GM23338 (cell line): ENCODE data around the gene ZNF516. TPM values are rescaled to one million over a fixed set of nuclear protein-coding genes. Genes with fewer than 3 reads are reported as not detected.

Source experiments
- ATAC-seq: fragments of 200-7000 bp; cut with Tn5 transposase; 3 replicates; pipeline ENCODE4 v1.9.1; 2020
- DNase-seq: peaks from one replicate; pipeline ENCODE4 v3.0.0-alpha.2; 2015; ENCODE audit warnings: low spot score
- H2AFZ ChIP-seq: fragments of 200-600 bp; sonication (generic); 2 replicates; pipeline ENCODE4 v1.8.0; 2016; ENCODE audit warnings: antibody characterized with exemption, mild to moderate bottlenecking, moderate library complexity
- H3F3A ChIP-seq: fragments of 200-600 bp; sonication (generic); replicated peaks from 2 replicates; pipeline ENCODE4 v1.8.0; 2017; ENCODE audit warnings: antibody characterized with exemption, mixed run types, low read depth
- H3K27ac ChIP-seq: fragments of 200-600 bp; sonication (generic); 2 replicates; pipeline ENCODE4 v1.6.1; 2016; ENCODE audit warnings: low read depth
- H3K27me3 ChIP-seq: fragments of 200-600 bp; sonication (generic); 2 replicates; pipeline ENCODE4 v1.8.0; 2016; ENCODE audit warnings: mild to moderate bottlenecking, mixed run types, moderate library complexity; ENCODE audit not compliant: insufficient read depth
- H3K36me3 ChIP-seq: fragments of 200-600 bp; sonication (generic); 2 replicates; pipeline ENCODE4 v1.8.0; 2016; ENCODE audit warnings: mild to moderate bottlenecking; ENCODE audit not compliant: insufficient read depth
- H3K4me1 ChIP-seq: fragments of 200-600 bp; sonication (generic); 2 replicates; pipeline ENCODE4 v1.8.0; 2016; ENCODE audit warnings: mild to moderate bottlenecking, moderate library complexity; ENCODE audit not compliant: insufficient read depth
- H3K4me2 ChIP-seq: fragments of 200-600 bp; sonication (generic); 2 replicates; pipeline ENCODE4 v1.7.1; 2017; ENCODE audit warnings: mixed run types
- H3K4me3 ChIP-seq: fragments of 200-600 bp; sonication (generic); 2 replicates; pipeline ENCODE4 v1.6.1; 2016; ENCODE audit warnings: mixed run types
- H3K79me2 ChIP-seq: fragments of 200-600 bp; sonication (generic); replicated peaks from 2 replicates; pipeline ENCODE4 v1.8.0; 2017; ENCODE audit warnings: mild to moderate bottlenecking; ENCODE audit not compliant: insufficient read depth
- H3K9me2 ChIP-seq: fragments of 200-600 bp; sonication (generic); 2 replicates; pipeline ENCODE4 v1.8.0; 2017; ENCODE audit not compliant: insufficient read depth
- H4K20me1 ChIP-seq: fragments of 200-600 bp; sonication (generic); replicated peaks from 2 replicates; pipeline ENCODE4 v1.8.0; 2017; ENCODE audit warnings: mild to moderate bottlenecking; ENCODE audit not compliant: insufficient read depth
- H3K27ac Mint-ChIP-seq: 2 replicates; pipeline ENCODE4 v1.8.0; 2020; ENCODE audit warnings: inconsistent platforms, mild to moderate bottlenecking, moderate library complexity, mixed read lengths
- H3K27me3 Mint-ChIP-seq: 3 replicates; pipeline ENCODE4 v1.8.0; 2022; ENCODE audit warnings: low read depth, mild to moderate bottlenecking, moderate library complexity, mixed read lengths, inconsistent platforms; ENCODE audit not compliant: insufficient read depth, poor library complexity
- H3K36me3 Mint-ChIP-seq: 3 replicates; pipeline ENCODE4 v1.8.0; 2021; ENCODE audit warnings: low read depth, mild to moderate bottlenecking, inconsistent platforms, moderate library complexity, mixed read lengths
- H3K4me1 Mint-ChIP-seq: 3 replicates; pipeline ENCODE4 v1.8.0; 2020; ENCODE audit warnings: mild to moderate bottlenecking, inconsistent platforms, mixed read lengths
- H3K4me3 Mint-ChIP-seq: 3 replicates; pipeline ENCODE4 v1.8.0; 2021; ENCODE audit warnings: moderate library complexity, mild to moderate bottlenecking, inconsistent platforms, mixed read lengths
- H3K9me3 Mint-ChIP-seq: 3 replicates; pipeline ENCODE4 v1.8.0; 2020; ENCODE audit warnings: moderate library complexity, mild to moderate bottlenecking, inconsistent platforms, mixed read lengths
- CREB1 ChIP-seq: fragments of 250-450 bp; sonication (Bioruptor Pico); IDR thresholded peaks from 2 replicates; pipeline ENCODE4 v1.5.0; 2020; ENCODE audit warnings: low read depth, mild to moderate bottlenecking, moderate library complexity
- ETS1 ChIP-seq: IDR thresholded peaks from 2 replicates; pipeline ENCODE4 v1.6.1; 2016; ENCODE audit warnings: antibody characterized with exemption
- EZH2 ChIP-seq: fragments of 200-600 bp; sonication (generic); IDR thresholded peaks from one replicate; pipeline ENCODE4 v1.8.0; 2017; ENCODE audit warnings: antibody characterized with exemption, mild to moderate bottlenecking, low read depth; ENCODE audit not compliant: unreplicated experiment
- REST ChIP-seq: IDR thresholded peaks from one replicate; pipeline ENCODE4 v1.6.1; 2018; ENCODE audit warnings: antibody characterized with exemption; ENCODE audit not compliant: unreplicated experiment
- STAT1 ChIP-seq: IDR thresholded peaks from one replicate; pipeline ENCODE4 v1.6.1; 2016; ENCODE audit warnings: antibody characterized with exemption; ENCODE audit not compliant: unreplicated experiment
- ZNF114 ChIP-seq: fragments of 250-450 bp; sonication (Bioruptor Pico); IDR thresholded peaks from 2 replicates; pipeline ENCODE4 v1.5.0; 2020; ENCODE audit warnings: mild to moderate bottlenecking, moderate library complexity
- ZNF462 ChIP-seq: fragments of 250-450 bp; sonication (Bioruptor Pico); IDR thresholded peaks from 2 replicates; pipeline ENCODE4 v1.5.0; 2020; ENCODE audit warnings: mild to moderate bottlenecking, moderate library complexity
- polyA plus RNA-seq: library from polyadenylated mRNA; unstranded; fragments of >200 nt; fragmentation: Nextera tagmentation; extraction: Ambion mirVana; gene quantifications from 2 replicates; pipeline ENCODE4 v1.2.1, GENCODE V29; 2016
- total RNA-seq: library from RNA; depleted of rRNA; stranded (reverse); fragments of >200 nt; shearing (Covaris generic); gene quantifications from 2 replicates; pipeline ENCODE4 v1.2.3, GENCODE V29; 2014

Gene ZNF516
- total and polyA plus RNA-seq, 2 experiments from 2014 or later: 11.9 to 24.2 TPM

- TF ChIP-seq ZNF462: no peak
- TF ChIP-seq REST: no peak
- no peak for TF ChIP-seq ETS1
Observed at GRCh38 chr18:76461148-76461547, 33.9 kb downstream of the ZNF516 start (continued).

GRCh38 chr18:76460482-76460881, 34.6 kb downstream of the ZNF516 start:
- Histone ChIP-seq H3K4me2 (no peak overlapping the region), H3K79me2 (no peaks in the 10 kb centered on the region; the same call in 1 of the 2 replicates), H3K27ac (no peak overlapping the region), H3K36me3 (no peaks in the 10 kb centered on the region), H3K9me2 (no peaks in the 10 kb centered on the region), H3K27me3 (no peaks in the 10 kb centered on the region), H3K4me3 (no peak overlapping the region), H2AFZ (no peak overlapping the region), H3K4me1 (no peaks in the 10 kb centered on the region), H4K20me1 (no peaks in the 10 kb centered on the region; the same call in none of the 2 replicates), H3F3A (no peaks in the 10 kb centered on the region)
- Mint-ChIP-seq H3K4me3 (no peak overlapping the region), H3K27me3 (peaks cover 17% of the 10 kb centered on the region), H3K36me3 (peaks cover 5% of the 10 kb centered on the region), H3K27ac (peak overlapping the region; percentile 70; the same call in 1 of the 2 replicates), H3K9me3 (no peaks in the 10 kb centered on the region), H3K4me1 (peaks cover 28% of the 10 kb centered on the region)
- no peak for ATAC-seq
- TF ChIP-seq CREB1 (CRISPR knock-in tag) (no peak), STAT1 (no peak), ZNF114 (CRISPR knock-in tag) (no peak), EZH2 (no peak)
- DNase-seq: no peak
